Measurements from ENCODE around the gene MSI2. TPM values are rescaled to one million over a fixed set of nuclear protein-coding genes. Genes with fewer than 3 reads are reported as not detected.
"Not testable (repeated sequence)": the region's sequence is repeated elsewhere in the genome, so short reads cannot be mapped to it uniquely, and the experiment has no call there.

The MSI2 gene
- total RNA-seq, 2 donors from 2014 or later, result 65.5 to 81.0 TPM

DNA sequence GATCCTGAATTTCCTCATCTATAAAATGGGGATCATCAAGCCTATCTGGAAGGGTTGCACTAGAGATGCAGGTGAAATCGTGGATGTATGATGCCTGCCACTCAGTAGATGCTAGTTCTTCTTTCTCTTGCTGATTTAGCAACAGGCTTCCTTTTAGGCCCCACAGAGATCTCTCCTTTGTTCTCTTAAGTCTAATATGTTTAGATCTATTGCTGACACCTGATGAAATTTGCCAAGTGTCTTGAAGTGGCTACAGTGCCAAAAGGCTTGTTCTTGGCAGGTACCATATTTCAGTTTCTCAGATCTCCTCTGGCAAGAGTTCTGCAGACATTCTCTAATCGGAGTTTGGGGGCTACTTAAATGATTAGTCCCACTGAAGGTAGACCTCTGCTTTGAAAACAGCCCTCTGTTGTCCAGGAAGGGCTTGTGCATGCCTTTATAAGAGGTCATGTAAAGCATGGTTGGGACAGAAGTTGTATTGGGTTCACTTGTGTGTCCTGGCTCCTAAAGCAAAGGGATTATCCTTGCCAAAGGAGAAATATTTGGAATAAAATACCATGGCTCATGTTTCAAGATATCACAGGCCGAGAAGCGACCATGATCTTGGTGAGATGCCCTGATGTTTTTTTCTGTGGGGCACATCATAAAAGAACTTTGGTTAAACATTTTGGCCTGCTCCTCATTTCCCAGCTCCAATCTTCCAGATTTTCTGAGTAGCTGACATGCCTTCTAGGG is 234.0 kb downstream of the MSI2 start:
- ATAC-seq (no peak), DNase-seq (no peak)
- intact Hi-C loops (cut with DNase I, micrococcal nuclease), result no loop called here

GRCh38 chr17:57490890-57491289 is 234.6 kb downstream of the MSI2 start:
- intact Hi-C loops (cut with DNase I, micrococcal nuclease), result no loop called here
- DNase-seq (no peak), ATAC-seq (no peak)

GRCh38 chr17:57493171-57493570 is 236.8 kb downstream of the MSI2 start:
- intact Hi-C loops (cut with DNase I, micrococcal nuclease), result no loop called here
- no peak for ATAC-seq
- no peak for DNase-seq

DNA sequence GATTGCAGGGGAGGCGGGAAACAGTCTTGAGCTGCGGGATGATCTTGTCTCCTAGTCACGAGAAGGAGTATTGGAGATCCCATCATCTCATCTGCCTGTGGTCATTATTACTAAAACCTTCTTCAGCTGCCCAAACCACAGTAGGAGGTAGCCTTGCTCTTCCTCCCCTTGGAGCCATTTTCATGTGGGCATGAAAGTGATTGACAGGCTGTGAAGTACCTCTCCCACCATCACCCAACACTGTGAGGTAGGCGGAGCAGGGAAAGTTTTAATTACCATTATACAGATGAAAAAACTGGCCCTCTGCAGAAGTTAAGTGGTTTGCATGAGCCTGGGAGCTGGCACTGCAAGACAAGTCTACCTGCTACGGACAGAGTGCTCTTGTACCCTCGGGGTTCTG is 237.3 kb downstream of the MSI2 start:
- no peak for DNase-seq
- no peak for ATAC-seq
- intact Hi-C loops (cut with DNase I, micrococcal nuclease), result no loop called here

GRCh38 chr17:57494443-57494842 is 238.1 kb downstream of the MSI2 start:
- intact Hi-C loops (cut with DNase I, micrococcal nuclease), result no loop called here
- DNase-seq (no peak), ATAC-seq (no peak)

- DNase-seq (no peak), ATAC-seq (no peak)
- intact Hi-C loops (cut with DNase I, micrococcal nuclease), result no loop called here
These were observed 239.4 kb downstream of the MSI2 start for GRCh38 chr17:57495771-57496170.

GRCh38 chr17:57496382-57496781 is 240.1 kb downstream of the MSI2 start:
- intact Hi-C loops (cut with DNase I, micrococcal nuclease), result no loop called here
- DNase-seq (no peak), ATAC-seq (no peak)

DNA sequence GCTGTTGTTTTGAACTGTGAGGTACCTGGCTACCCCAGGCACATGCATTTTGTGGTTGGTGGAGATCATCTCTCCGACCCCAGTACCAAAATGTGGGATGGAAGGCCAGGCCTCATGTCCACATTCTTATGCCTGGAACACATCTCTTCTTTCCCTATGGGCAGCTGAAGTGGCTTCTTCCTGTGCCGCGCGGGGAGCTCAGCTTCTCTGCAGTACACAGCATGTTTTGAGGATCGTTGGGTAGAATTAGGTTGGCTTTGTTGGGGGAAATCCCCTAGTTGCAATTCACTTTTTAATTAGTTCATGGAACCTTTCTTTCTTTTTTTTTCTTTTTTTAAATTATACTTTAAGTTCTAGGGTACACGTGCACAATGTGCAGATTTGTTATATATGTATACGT is 242.1 kb downstream of the MSI2 start:
- intact Hi-C loops (cut with DNase I, micrococcal nuclease), result no loop called here
- no peak for DNase-seq
- ATAC-seq, result no peak

DNA sequence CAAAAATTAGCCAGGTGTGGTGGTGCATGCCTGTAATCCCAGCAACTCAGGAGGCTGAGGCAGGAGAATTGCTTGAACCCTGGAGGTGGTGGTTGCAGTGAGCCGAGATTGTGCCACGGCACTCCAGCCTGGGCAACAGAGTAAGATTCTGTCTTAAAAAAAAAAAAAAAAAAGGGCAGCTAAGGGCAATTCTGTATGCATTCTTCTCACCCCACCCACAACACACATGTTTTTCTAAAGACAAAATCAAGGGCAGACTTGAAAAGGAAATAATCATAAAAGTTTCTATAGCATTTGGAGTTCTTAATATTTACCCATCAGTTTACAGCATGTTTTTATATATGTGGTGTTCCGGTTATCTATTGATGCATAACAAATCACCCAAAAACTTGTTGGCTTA is 242.9 kb downstream of the MSI2 start:
- intact Hi-C loops (cut with DNase I, micrococcal nuclease); DNase-seq; ATAC-seq: not testable (repeated sequence)

DNA sequence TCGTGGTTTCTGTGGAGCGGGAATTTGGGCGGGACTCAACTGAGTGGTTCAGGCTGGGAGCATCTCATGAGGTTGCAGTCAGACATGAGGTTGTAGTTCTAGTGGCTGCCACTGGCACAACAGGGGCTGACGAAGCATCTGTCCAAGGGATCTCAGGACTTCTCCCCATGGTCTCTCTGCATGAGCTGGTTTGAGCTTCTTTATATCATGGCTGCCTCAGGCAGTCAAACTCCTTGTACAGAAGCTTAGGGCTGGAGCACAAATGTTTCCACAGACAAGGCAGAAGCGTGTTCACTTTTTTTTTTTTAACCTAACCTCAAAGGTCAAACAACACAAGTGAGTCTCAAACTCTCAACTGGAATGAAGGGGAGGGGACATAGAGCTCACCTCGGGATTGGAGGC is 243.3 kb downstream of the MSI2 start:
- DNase-seq, result no peak
- intact Hi-C loops (cut with DNase I, micrococcal nuclease), result no loop called here
- ATAC-seq, result no peak

GRCh38 chr17:57501016-57501415 is 244.7 kb downstream of the MSI2 start:
- ATAC-seq (no peak), DNase-seq (no peak)
- intact Hi-C loops (cut with DNase I, micrococcal nuclease), result no loop called here

- intact Hi-C loops (cut with DNase I, micrococcal nuclease), result no loop called here
- ATAC-seq (no peak), DNase-seq (no peak)
These were observed 245.7 kb downstream of the MSI2 start for GRCh38 chr17:57502022-57502421.

DNA sequence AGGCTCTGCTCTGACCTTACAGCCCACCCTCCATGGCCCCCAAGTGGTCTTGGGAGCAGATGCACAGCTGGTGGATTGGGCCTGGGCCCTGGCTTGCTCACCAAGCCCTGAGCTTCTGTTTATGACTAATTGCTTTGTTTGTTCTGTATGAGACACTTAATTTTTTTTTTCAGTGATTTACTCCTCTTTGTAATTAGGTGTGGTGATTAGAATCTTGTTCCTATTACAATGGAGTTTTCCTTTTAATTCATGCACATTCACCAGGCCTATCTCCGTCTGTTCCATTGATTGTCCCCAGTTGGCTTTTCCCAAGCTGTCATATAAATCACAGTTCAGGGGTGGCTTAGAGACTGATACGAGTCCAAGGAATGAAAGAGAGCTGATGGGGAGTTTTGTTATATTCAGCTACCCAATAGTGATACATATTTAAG is 246.5 kb downstream of the MSI2 start:
- ATAC-seq, result no peak
- intact Hi-C loops (cut with DNase I, micrococcal nuclease), result no loop called here
- no peak for DNase-seq

GRCh38 chr17:57504208-57504607 is 247.9 kb downstream of the MSI2 start:
- intact Hi-C loops (cut with DNase I, micrococcal nuclease), result no loop called here
- no peak for ATAC-seq
- no peak for DNase-seq

DNA sequence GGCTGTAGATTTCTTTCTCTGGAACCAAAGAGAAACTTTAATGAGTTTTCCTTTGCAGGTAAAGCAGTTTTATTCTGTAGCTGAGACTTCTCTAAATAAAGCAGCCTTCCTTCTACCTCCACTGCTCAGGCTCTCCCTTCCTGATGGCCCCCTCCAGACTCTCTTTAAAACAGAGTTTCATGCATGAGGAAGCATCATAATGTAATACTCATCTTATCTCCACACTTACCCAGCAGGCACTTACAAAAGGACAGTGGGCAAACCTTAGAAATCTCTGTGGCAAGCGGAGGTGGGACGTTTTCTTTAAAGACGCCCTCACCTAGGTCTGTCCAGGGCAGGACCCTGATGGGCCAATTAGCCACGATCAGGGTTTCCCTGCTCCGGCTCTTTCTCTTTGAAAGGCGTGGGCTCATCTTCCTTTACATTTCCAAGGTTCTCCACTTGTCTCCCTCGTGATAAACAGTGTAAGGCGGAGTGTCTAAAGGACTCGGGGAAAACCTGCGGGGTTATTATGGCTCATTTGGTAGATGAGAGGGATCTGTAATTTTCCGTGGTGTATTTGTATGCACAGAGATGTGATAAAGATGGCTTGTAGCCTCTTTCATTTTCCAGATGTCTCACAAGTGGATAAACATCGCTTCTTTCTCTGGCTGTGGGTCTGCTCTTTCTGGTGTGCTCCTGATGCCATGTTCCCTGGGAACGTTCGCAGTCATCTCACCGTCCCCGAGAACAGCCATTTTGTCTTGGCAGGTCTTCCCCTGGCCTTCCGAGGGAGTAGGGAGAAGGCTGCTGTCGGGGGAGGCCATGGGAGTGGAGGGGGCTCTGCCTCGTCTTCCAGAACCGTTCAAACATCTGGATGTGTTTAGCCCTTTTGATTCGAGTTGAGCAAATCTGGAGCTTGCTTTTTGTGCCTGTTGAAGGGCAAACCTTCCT is 249.8 kb downstream of the MSI2 start:
- intact Hi-C loops (cut with DNase I, micrococcal nuclease), result no loop called here
- DNase-seq (no peak), ATAC-seq (no peak)

- intact Hi-C loops (cut with DNase I, micrococcal nuclease), result no loop called here
- no peak for ATAC-seq
These were observed 250.4 kb downstream of the MSI2 start for GRCh38 chr17:57506774-57507127.

GRCh38 chr17:57507828-57508227 is 251.5 kb downstream of the MSI2 start:
- no peak for ATAC-seq
- intact Hi-C loops (cut with DNase I, micrococcal nuclease), result no loop called here
- no peak for DNase-seq

More at GRCh38 chr17:57506774-57507127, 250.4 kb downstream of the MSI2 start:
- DNase-seq, result no peak

- no peak for ATAC-seq
- intact Hi-C loops (cut with DNase I, micrococcal nuclease), result no loop called here
- DNase-seq, result no peak
These were observed 252.3 kb downstream of the MSI2 start for GRCh38 chr17:57508671-57509070.

GRCh38 chr17:57511475-57512123 is 255.3 kb downstream of the MSI2 start:
- DNase-seq (no peak), ATAC-seq (no peak)
- intact Hi-C loops (cut with DNase I, micrococcal nuclease), result no loop called here

GRCh38 chr17:57512258-57512657 is 255.9 kb downstream of the MSI2 start:
- no peak for DNase-seq
- intact Hi-C loops (cut with DNase I, micrococcal nuclease), result no loop called here

More at GRCh38 chr17:57512258-57512657, 255.9 kb downstream of the MSI2 start:
- no peak for ATAC-seq

Data from left colon (tissue), 2 donors.